Astrocyte of the spinal cord (primary cell): ENCODE results near the gene GABRB1.

ENCODE experiments used
- DNase-seq: peaks from one replicate; pipeline ENCODE4 v3.0.0; 2011; ENCODE audit warnings: low read depth, low spot score
- H3K4me3 ChIP-seq: 2 replicates; pipeline ENCODE4 v1.5.1; 2011; ENCODE audit warnings: low read depth, mild to moderate bottlenecking, low read length, moderate library complexity
- CTCF ChIP-seq: IDR thresholded peaks from 2 replicates; pipeline ENCODE4 v1.5.1; 2012; ENCODE audit warnings: low read depth, mild to moderate bottlenecking, low read length, inconsistent platforms
- in situ Hi-C: cut with HindIII; loops from 2 replicates; pipeline ENCODE4 v1.10.0; 2017; ENCODE audit warnings: low sequenced_read_pairs

GABRB1 gene

GRCh38 chr4:47209833-47210232 lies 178.5 kb downstream of the GABRB1 start:
- H3K4me3 ChIP-seq: no peak overlapping the region
- in situ Hi-C loops: no loop called here
- TF ChIP-seq CTCF: no peak
- DNase-seq: peak; percentile 82

DNA sequence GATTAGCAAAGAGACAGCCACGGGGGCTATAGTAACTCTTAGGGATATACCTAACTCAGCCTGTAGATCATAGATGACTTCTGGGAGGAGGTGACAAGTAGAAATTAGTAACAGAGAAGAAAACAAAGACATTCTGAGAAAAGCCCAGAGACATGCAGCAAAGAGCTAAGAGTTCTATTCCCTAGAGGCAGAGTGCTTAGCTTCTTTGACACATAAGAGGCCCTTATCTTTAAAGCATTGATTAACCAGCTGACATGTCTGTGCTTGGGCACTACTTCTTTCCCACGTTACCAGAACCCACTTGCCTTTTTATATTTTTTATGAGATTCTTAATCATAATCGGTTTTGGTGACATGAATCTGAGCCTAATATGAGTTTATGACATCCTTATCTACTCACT lies 179.5 kb downstream of the GABRB1 start:
- no peak for TF ChIP-seq CTCF
- H3K4me3 ChIP-seq: no peak overlapping the region
- DNase-seq: no peak
- in situ Hi-C loops: no loop called here

- DNase-seq: peak; percentile 15
- no peak overlapping the region for H3K4me3 ChIP-seq
- no peak for TF ChIP-seq CTCF
- in situ Hi-C loops: no loop called here
Observed at GRCh38 chr4:47213106-47213505, 181.7 kb downstream of the GABRB1 start.

DNA sequence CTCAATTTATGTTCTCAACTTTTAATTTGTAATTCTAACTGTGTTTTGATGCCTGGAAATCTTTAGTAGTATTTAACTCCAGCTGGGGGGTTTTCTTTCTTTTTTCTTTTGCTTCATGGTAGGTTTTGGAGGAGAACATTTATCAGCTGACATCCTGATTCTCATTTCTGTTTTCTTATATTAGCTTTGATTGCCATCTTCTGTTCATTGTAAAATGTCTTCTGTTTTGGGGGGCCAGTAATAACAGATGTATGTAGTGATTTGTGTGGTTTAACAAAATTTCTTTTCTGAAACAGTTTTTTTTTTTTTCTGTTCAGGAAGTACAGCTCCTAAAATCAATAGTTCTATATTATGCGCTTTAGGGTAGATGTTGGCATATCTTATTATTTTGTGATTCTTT lies 182.2 kb downstream of the GABRB1 start:
- no peak for TF ChIP-seq CTCF
- DNase-seq: no peak
- in situ Hi-C loops: no loop called here
- no peak overlapping the region for H3K4me3 ChIP-seq

DNA sequence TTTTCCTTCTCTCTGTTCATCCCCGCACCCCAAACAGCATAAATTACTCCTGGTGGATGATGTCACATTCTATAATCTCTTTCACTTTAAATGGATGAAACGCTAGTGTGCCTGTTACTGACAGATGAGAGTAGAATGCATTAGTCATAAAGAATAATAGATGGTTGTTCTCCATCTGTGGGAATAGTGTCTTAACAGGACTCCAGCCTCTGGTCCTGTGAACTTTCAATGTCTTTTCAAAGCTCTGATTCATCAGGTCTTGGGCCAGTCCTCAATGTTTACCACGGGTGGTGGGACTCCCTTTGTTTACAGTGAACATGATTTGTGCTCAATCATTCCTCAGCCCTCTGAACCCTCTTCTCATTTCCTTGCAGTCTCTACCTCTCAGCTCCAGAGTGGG lies 182.6 kb downstream of the GABRB1 start:
- in situ Hi-C loops: no loop called here
- H3K4me3 ChIP-seq: no peak overlapping the region
- peak; percentile 95 for DNase-seq
- no peak for TF ChIP-seq CTCF

DNA sequence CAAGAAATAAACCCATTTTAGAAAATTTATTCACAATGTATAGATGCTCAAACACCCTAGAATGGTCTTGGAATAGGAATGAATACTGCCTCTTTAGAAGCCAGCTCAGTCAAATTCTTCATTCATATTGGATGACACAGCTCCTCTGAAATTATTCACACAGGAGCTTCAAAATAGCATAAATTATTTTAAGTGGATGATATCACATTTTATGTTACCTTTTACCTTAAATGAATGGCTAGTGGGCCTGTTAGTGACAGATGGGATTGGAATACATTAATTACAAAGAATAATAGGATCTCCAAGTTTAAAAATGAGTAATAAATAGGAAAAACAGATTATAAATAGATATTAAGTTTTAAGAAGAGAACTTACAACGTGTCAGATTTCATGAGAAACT lies 184.4 kb downstream of the GABRB1 start:
- TF ChIP-seq CTCF: no peak
- peak; percentile 39 for DNase-seq
- H3K4me3 ChIP-seq: no peak overlapping the region
- in situ Hi-C loops: no loop called here

DNA sequence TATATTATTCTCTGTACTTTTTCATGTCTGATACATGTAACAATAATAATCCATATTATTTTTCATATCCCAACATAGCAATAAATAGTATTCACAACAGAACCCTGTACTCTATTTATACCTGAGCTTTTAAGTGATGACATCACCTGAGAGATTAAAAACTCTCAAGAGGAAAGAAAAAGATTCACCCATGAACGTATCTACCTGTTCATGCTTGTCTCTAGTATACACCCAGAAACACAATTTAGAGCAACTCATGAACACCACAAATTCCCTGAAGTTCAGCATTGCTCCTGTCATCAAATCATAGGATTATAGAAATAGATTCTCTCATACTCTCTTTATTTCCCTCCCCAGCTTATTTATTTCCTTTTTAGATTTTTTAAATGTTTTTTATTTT lies 185.9 kb downstream of the GABRB1 start:
- in situ Hi-C loops: no loop called here
- no peak overlapping the region for H3K4me3 ChIP-seq
- TF ChIP-seq CTCF: no peak
- no peak for DNase-seq
